GM12878 (cell line): ENCODE data around the gene ARHGAP26. TPM values are rescaled to one million over a fixed set of nuclear protein-coding genes. Genes with fewer than 3 reads are reported as not detected.

Experiments used
- ATAC-seq: fragments of 200-7000 bp; cut with Tn5 transposase; 3 replicates; pipeline ENCODE4 v1.9.1; 2020; ENCODE audit warnings: mild to moderate bottlenecking, moderate library complexity
- BruUV-seq: library from RNA; stranded (reverse); fragments of 400-500 nt; replicated peaks from 2 replicates; lab custom pipeline; 2021; lab: Mats Ljungman, UMichigan
- CTCF ChIA-PET: fragments of 300-600 bp; sonication (Branson Sonifier 250); formaldehyde crosslinking; extraction: SDS; loops from one replicate; lab custom pipeline; 2021; ENCODE audit warnings: inconsistent platforms; lab: Yijun Ruan, JAX
- POLR2A ChIA-PET: fragments of 350-600 bp; formaldehyde crosslinking; extraction: SDS; loops from one replicate; lab custom pipeline; 2021; ENCODE audit warnings: inconsistent platforms; lab: Charles Lee
- RAD21 ChIA-PET: fragments of 300-600 bp; sonication (Branson Sonifier 250); formaldehyde crosslinking; loops from one replicate; lab custom pipeline; 2023; ENCODE audit warnings: antibody characterized with exemption; ENCODE audit not compliant: unreplicated experiment; lab: Charles Lee
- SMC1A ChIA-PET: fragments of 300-600 bp; sonication (Branson Sonifier 250); formaldehyde crosslinking; loops from one replicate; lab custom pipeline; 2023; ENCODE audit not compliant: unreplicated experiment, uncharacterized antibody; lab: Charles Lee
- DNase-seq: peaks from one replicate; pipeline ENCODE4 v3.0.0-alpha.2; 2011; ENCODE audit warnings: low read depth, low spot score
- FAIRE-seq: peaks from 3 replicates; lab custom pipeline; 2011; peaks lifted over from hg19 to GRCh38; lab: Jason Lieb, UNC
- H2AFZ ChIP-seq: 2 replicates; pipeline ENCODE4 v1.6.0; 2011; ENCODE audit warnings: low read depth, low read length, control low read depth; ENCODE audit not compliant: control insufficient read depth
- H3K27ac ChIP-seq: 2 replicates; pipeline ENCODE4 v1.5.1; 2011; ENCODE audit warnings: control low read depth; ENCODE audit not compliant: control insufficient read depth, insufficient read depth
- H3K27me3 ChIP-seq, 2 experiments: replicated peaks in 1 of 2; 2 replicates each; pipeline versions ENCODE4 v1.6.0 to v1.6.1; 2011; ENCODE audit warnings: low read length in 1 of 2; ENCODE audit not compliant: control insufficient read depth in 2 of 2, insufficient read depth in 2 of 2
- H3K36me3 ChIP-seq, 2 experiments: 2 replicates each; pipeline ENCODE4 v1.5.1; 2011; ENCODE audit warnings: low read length in 1 of 2; ENCODE audit not compliant: control insufficient read depth in 2 of 2, insufficient read depth in 2 of 2
- H3K4me1 ChIP-seq: 2 replicates; pipeline ENCODE4 v1.6.1; 2011; ENCODE audit warnings: mild to moderate bottlenecking, low read length, moderate library complexity, mixed read lengths; ENCODE audit not compliant: control insufficient read depth, insufficient read depth
- H3K4me2 ChIP-seq: 2 replicates; pipeline ENCODE4 v1.6.0; 2011; ENCODE audit warnings: control low read depth; ENCODE audit not compliant: control insufficient read depth, insufficient read depth
- H3K4me3 ChIP-seq: fragments of 200-600 bp; sonication (generic); 2 replicates; pipeline ENCODE4 v1.5.1; 2016
- H3K79me2 ChIP-seq: 2 replicates; pipeline ENCODE4 v1.6.0; 2011; ENCODE audit warnings: low read length; ENCODE audit not compliant: control insufficient read depth, insufficient read depth
- H3K9ac ChIP-seq: 2 replicates; pipeline ENCODE4 v1.8.0; 2011; ENCODE audit warnings: low read length, control low read depth, mixed read lengths; ENCODE audit not compliant: control insufficient read depth, insufficient read depth
- H3K9me3 ChIP-seq: replicated peaks from 3 replicates; pipeline ENCODE4 v1.5.1; 2011; ENCODE audit warnings: mild to moderate bottlenecking, low read length; ENCODE audit not compliant: control insufficient read depth, insufficient read depth
- H4K20me1 ChIP-seq: 2 replicates; pipeline ENCODE4 v1.6.0; 2011; ENCODE audit not compliant: control insufficient read depth, insufficient read depth
- ASH2L ChIP-seq: fragments of 300-600, 200-600 bp; sonication (generic); IDR thresholded peaks from 2 replicates; pipeline ENCODE4 v1.6.1; 2017; ENCODE audit warnings: low read depth, mild to moderate bottlenecking, borderline replicate concordance
- CHD1 ChIP-seq: IDR thresholded peaks from 2 replicates; pipeline ENCODE4 v1.6.1; 2012; ENCODE audit warnings: low read depth, low read length, improper control_type of control experiment
- HDAC6 ChIP-seq: fragments of 200-600 bp; sonication (generic); IDR thresholded peaks from one replicate; pipeline ENCODE4 v1.8.0; 2017; ENCODE audit warnings: antibody characterized with exemption; ENCODE audit not compliant: unreplicated experiment
- IKZF1 ChIP-seq: fragments of 450-650 bp; conservative IDR thresholded peaks from 2 replicates; pipeline ENCODE4 v1.6.1; 2017; ENCODE audit warnings: antibody characterized with exemption, mild to moderate bottlenecking
- KAT2A ChIP-seq: conservative IDR thresholded peaks from 2 replicates; pipeline ENCODE4 v1.6.1; 2011; ENCODE audit warnings: low read depth, low read length; ENCODE audit not compliant: control insufficient read depth
- KDM1A ChIP-seq: fragments of 200-600 bp; sonication (generic); IDR thresholded peaks from 2 replicates; pipeline ENCODE4 v1.6.1; 2016; ENCODE audit warnings: borderline replicate concordance
- MTA2 ChIP-seq: fragments of 450-650 bp; IDR thresholded peaks from 2 replicates; pipeline ENCODE4 v1.6.1; 2016; ENCODE audit warnings: low read depth, mild to moderate bottlenecking, moderate library complexity
- PAX5 ChIP-seq: IDR thresholded peaks from 2 replicates; pipeline ENCODE4 v1.6.1; 2011; ENCODE audit warnings: low read depth, low read length, borderline replicate concordance
- RBBP5 ChIP-seq: fragments of 200-600 bp; sonication (generic); conservative IDR thresholded peaks from 2 replicates; pipeline ENCODE4 v1.6.1; 2016
- SREBF1 ChIP-seq: IDR thresholded peaks from 2 replicates; pipeline ENCODE4 v1.6.1; 2012; ENCODE audit warnings: mild to moderate bottlenecking, low read length
- TAF1 ChIP-seq: IDR thresholded peaks from 2 replicates; pipeline ENCODE4 v1.6.1; 2011; ENCODE audit warnings: mild to moderate bottlenecking, low read depth, low read length, borderline replicate concordance
- TARDBP ChIP-seq: IDR thresholded peaks from 2 replicates; pipeline ENCODE4 v1.6.1; 2016; ENCODE audit warnings: borderline replicate concordance
- WRNIP1 ChIP-seq: IDR thresholded peaks from 2 replicates; pipeline ENCODE4 v1.6.1; 2011; ENCODE audit warnings: low read depth, low read length, improper control_type of control experiment, borderline replicate concordance
- ZBTB4 ChIP-seq: fragments of 450-650 bp; formaldehyde crosslinking; IDR thresholded peaks from 2 replicates; pipeline ENCODE4 v1.4.0; 2022; ENCODE audit warnings: mild to moderate bottlenecking, moderate library complexity
- ZNF384 ChIP-seq: IDR thresholded peaks from 2 replicates; pipeline ENCODE4 v1.6.1; 2012; ENCODE audit warnings: low read depth, mild to moderate bottlenecking, low read length, improper control_type of control experiment, borderline replicate concordance
- WGBS: methylation state at CpG from one replicate; pipeline ENCODE4 v1.1.6; 2016; ENCODE audit warnings: low lambda C conversion rate; ENCODE audit not compliant: insufficient replicate concordance, insufficient coverage; ENCODE audit errors: missing lambda C conversion rate; 5-methylcytosine and 5-hydroxymethylcytosine counted together
- in situ Hi-C: fragments of 300-500 bp; cut with MboI; formaldehyde crosslinking; loops from 9 replicates; pipeline ENCODE4 v1.14.3; 2018; ENCODE audit warnings: mixed read lengths
- intact Hi-C: fragments of 100-400 bp; cut with micrococcal nuclease; formaldehyde crosslinking; loops from one replicate; pipeline ENCODE4 v1.14.2; 2022; ENCODE audit not compliant: unreplicated experiment
- polyA plus RNA-seq, 11 experiments: library from polyadenylated mRNA; depleted of rRNA in 4 of 11; unstranded in 6 of 11; stranded (reverse) in 5 of 11; fragments of >200 nt; fragmentation: Nextera tagmentation in 4 of 11; fragmentation: Illumina TruSeq in 1 of 11; extraction: Ambion mirVana in 4 of 11; extraction: Trizol in 1 of 11; gene quantifications; 1 replicate in 1 of 11; 2 replicates in 10 of 11; pipeline versions ENCODE4 v1.2.1 to v1.2.3, GENCODE V29; 2011 to 2016; ENCODE audit warnings: inconsistent platforms in 2 of 11, missing spikeins in 2 of 11, low read depth in 1 of 11
- total RNA-seq, 4 experiments: library from RNA; depleted of rRNA in 3 of 4; stranded (reverse); fragments of >200 nt in 3 of 4; fragmentation: Illumina TruSeq in 1 of 4; extraction: Trizol in 1 of 4; gene quantifications; 2 replicates each; pipeline versions ENCODE4 v1.2.1 to v1.2.3, GENCODE V29; 2013 to 2021
- TF ChIP-seq, protein P1 (sequence below): fragments of 450-650 bp; IDR thresholded peaks from 2 replicates; pipeline ENCODE4 v1.6.1; 2017; ENCODE audit warnings: mild to moderate bottlenecking, moderate library complexity
- TF ChIP-seq, protein P2 (sequence below): IDR thresholded peaks from 2 replicates; pipeline ENCODE4 v1.6.1; 2012; ENCODE audit warnings: low read depth, low read length, improper control_type of control experiment

The ARHGAP26 gene
- total and polyA plus RNA-seq, 10 of the 15 experiments (the other 5 are each of a cell fraction or from before 2014, with no cell fraction given): 9.4 to 41.5 (median 19.3) TPM

DNA sequence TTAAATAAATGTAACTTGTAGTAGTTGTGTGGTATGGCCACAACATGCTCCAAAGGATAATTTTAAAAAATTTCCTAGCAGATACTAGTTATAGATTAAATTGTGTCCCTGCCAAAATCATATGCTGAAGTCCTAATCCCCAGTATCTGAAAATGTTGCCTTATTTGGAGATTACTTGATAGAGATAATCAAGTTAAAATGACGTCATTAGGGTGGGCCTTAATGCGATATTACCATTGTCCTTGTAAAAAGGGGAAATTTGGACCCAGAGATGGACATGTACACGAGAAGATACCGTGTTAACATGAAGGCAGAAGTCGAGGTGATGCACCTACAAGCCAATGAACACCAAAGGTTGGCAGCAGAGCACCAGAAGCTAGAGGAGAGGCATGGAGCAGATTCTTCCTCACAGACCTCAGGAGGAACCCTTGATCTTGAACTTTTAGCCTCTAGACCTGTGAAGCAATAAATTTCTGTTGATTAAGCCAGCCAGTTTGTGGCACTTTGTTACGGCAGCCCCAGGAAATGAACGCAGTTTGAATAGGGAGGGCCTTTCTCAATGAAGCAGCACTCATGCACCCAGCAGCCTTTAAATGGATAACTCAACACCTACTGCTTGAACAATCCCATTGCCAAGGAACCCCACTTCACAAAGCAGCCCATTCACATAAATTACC is 148.9 kb downstream of the ARHGAP26 start:
- H3K79me2 ChIP-seq: no peaks in the 10 kb centered on the region
- no TSS peak for BruUV-seq
- H2AFZ ChIP-seq: no peak overlapping the region
- no peak overlapping the region for H3K9ac ChIP-seq
- DNase-seq (no peak), FAIRE-seq (no peak), ATAC-seq (no peak)
- RAD21 ChIA-PET: interaction anchor here (1.1 to 9.1 kb wide), 2 partner anchors 80 to 1223 kb away, joined by 3 to 129 read pairs; no protein-coding TSS in a partner anchor
- H3K36me3 ChIP-seq: no peaks in the 10 kb centered on the region
- no peaks in the 10 kb centered on the region for H3K9me3 ChIP-seq
- no peak overlapping the region for H3K4me2 ChIP-seq
- H4K20me1 ChIP-seq: no peaks in the 10 kb centered on the region
- TF ChIP-seq, protein P1, sequence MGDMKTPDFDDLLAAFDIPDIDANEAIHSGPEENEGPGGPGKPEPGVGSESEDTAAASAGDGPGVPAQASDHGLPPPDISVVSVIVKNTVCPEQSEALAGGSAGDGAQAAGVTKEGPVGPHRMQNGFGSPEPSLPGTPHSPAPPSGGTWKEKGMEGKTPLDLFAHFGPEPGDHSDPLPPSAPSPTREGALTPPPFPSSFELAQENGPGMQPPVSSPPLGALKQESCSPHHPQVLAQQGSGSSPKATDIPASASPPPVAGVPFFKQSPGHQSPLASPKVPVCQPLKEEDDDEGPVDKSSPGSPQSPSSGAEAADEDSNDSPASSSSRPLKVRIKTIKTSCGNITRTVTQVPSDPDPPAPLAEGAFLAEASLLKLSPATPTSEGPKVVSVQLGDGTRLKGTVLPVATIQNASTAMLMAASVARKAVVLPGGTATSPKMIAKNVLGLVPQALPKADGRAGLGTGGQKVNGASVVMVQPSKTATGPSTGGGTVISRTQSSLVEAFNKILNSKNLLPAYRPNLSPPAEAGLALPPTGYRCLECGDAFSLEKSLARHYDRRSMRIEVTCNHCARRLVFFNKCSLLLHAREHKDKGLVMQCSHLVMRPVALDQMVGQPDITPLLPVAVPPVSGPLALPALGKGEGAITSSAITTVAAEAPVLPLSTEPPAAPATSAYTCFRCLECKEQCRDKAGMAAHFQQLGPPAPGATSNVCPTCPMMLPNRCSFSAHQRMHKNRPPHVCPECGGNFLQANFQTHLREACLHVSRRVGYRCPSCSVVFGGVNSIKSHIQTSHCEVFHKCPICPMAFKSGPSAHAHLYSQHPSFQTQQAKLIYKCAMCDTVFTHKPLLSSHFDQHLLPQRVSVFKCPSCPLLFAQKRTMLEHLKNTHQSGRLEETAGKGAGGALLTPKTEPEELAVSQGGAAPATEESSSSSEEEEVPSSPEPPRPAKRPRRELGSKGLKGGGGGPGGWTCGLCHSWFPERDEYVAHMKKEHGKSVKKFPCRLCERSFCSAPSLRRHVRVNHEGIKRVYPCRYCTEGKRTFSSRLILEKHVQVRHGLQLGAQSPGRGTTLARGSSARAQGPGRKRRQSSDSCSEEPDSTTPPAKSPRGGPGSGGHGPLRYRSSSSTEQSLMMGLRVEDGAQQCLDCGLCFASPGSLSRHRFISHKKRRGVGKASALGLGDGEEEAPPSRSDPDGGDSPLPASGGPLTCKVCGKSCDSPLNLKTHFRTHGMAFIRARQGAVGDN: no peak
- TF ChIP-seq PAX5: no peak
- no peak for TF ChIP-seq RBBP5
- no peak for TF ChIP-seq WRNIP1
- no peak for TF ChIP-seq SREBF1
- no peak for TF ChIP-seq TARDBP
- no peak for TF ChIP-seq TAF1
- no peak for TF ChIP-seq MTA2
- no peak for TF ChIP-seq ZBTB4
- no peak for TF ChIP-seq IKZF1
- TF ChIP-seq KDM1A: no peak
- TF ChIP-seq KAT2A: no peak
- TF ChIP-seq HDAC6: no peak
- TF ChIP-seq, protein P2, sequence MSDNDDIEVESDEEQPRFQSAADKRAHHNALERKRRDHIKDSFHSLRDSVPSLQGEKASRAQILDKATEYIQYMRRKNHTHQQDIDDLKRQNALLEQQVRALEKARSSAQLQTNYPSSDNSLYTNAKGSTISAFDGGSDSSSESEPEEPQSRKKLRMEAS: no peak
- no peak for TF ChIP-seq ZNF384
- TF ChIP-seq CHD1: no peak
- no peak for TF ChIP-seq ASH2L
- POLR2A ChIA-PET: no interaction called here
- SMC1A ChIA-PET: interaction anchor here (1.8 to 11.6 kb wide), 2 partner anchors 15 to 80 kb away, joined by 5 to 149 read pairs; no protein-coding TSS in a partner anchor
- in situ Hi-C loops (no loop called here), intact Hi-C loops (no loop called here)
- H3K27me3 ChIP-seq: no peaks in the 10 kb centered on the region
- WGBS: 57% methylated on average over 7 of the region's 7 CpGs
- no peak overlapping the region for H3K27ac ChIP-seq
- H3K4me3 ChIP-seq: no peak overlapping the region
- CTCF ChIA-PET: interaction anchor here (1.1 to 7.4 kb wide), 8 partner anchors 16 to 1049 kb away, joined by 3 to 37 read pairs (median 6); no protein-coding TSS in a partner anchor
- peaks cover 11% of the 10 kb centered on the region; the same call in 1 of the 2 replicates for H3K4me1 ChIP-seq
